ENCODE measurements around the gene SLC10A7.
"Not testable (repeated sequence)": the region's sequence is repeated elsewhere in the genome, so short reads cannot be mapped to it uniquely, and the experiment has no call there.

The SLC10A7 gene

DNA sequence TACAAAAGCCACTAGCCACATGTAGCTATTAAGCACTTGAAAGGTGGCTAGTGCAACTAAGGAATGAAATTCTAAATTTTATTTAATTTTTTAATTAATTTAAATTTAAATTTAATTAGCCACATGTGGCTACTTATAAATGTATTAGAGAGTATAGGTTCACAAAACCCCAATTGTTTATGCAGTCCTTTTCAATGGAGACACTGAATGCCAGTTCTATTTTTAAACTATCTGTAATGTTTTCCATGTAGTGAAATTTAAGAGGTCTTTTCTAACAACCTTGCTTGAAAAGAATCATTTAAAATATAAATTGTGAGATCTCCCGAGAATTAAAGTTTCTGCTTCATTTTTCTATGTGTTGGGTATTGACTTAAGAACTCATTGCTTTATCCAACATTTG is 154.4 kb downstream of the SLC10A7 start:
- no peak for DNase-seq (ENCODE audit: low read depth in 1 of 2, low spot score in 1 of 2)

DNA sequence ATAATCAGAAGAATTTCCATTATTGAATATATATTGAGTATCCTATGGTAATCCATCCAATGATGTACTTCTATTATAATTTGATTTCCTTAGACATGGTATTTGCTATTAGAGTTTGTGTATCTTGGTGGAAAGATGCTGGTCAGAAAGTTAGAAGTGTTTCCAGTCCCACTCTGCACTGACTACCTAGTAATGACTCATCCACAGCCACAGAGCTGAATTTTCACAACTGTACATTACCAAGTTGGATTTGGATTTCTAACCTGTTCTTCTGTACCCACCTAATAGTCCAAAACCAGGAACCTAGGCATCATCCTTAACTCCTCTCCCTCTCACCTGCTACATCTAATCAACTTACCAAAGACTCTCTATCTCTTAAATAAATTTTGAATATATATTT is 162.0 kb downstream of the SLC10A7 start:
- no peak for DNase-seq (ENCODE audit: low read depth in 1 of 2, low spot score in 1 of 2)

DNA sequence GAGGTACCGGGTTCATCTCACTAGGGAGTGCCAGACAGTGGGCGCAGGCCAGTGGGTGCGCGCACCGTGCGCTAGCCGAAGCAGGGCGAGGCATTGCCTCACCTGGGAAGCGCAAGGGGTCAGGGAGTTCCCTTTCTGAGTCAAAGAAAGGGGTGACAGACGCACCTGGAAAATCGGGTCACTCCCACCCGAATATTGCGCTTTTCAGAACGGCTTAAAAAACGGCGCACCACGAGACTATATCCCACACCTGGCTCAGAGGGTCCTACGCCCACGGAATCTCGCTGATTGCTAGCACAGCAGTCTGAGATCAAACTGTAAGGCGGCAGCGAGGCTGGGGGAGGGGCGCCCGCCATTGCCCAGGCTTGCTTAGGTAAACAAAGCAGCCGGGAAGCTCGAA is 171.6 kb downstream of the SLC10A7 start:
- not testable (repeated sequence) for DNase-seq (ENCODE audit: low read depth in 1 of 2, low spot score in 1 of 2)

DNA sequence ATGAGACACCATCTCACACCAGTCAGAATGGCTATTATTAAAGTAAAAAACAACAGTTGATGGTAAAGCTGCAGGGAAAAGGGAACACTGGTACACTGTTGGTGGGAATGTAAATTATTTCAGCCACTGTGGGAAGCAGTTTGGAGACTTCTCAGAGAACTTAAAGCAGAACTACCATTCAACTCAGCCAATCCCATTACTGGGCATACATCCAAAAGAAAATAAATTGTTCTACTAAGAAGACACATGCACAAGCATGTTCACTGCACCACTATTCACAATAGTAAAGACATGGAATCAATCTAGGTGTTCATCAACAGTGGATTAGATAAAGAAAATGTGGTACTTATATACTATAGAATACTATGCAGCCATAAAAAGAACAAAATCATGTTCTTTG is 172.4 kb downstream of the SLC10A7 start:
- no peak for DNase-seq (ENCODE audit: low read depth in 1 of 2, low spot score in 1 of 2)

DNA sequence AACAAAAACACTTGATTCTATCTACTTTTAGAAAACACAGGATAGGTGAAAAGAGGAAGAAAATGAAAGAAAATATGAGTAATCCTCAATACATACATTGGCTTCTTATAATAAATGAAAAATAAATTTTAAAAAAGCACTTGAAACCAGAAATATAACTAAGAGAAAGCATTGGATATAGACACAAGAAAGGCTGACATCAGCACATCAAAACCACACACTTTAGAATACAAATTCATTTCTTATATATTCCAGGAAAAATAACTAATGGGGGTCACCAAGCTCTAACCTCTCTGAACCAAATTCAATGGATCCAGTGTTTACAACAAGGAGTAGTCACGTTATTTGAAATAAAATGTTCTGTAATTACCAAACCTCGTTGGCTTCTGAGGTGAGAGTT is 173.9 kb downstream of the SLC10A7 start:
- no peak for DNase-seq (ENCODE audit: low read depth in 1 of 2, low spot score in 1 of 2)

DNA sequence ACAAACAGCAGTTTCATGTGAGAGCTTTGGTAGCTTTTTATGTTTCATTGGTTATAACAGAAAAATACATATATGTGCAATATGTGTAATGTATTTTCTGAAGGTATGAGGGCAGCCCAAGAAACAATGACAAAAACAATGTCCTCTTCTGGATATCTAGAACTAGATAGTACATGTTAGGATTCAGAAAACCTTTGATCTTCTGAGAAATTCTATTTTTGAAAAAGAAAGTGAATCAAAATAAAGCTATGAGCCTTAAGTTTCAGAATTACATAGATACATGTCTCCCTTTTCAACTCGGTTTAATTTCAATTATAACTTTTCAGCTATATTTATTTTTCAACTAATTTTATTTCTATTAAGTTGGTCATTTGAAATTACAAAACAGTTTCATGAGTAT is 175.5 kb downstream of the SLC10A7 start:
- DNase-seq (ENCODE audit: low read depth in 1 of 2, low spot score in 1 of 2), result no peak

DNA sequence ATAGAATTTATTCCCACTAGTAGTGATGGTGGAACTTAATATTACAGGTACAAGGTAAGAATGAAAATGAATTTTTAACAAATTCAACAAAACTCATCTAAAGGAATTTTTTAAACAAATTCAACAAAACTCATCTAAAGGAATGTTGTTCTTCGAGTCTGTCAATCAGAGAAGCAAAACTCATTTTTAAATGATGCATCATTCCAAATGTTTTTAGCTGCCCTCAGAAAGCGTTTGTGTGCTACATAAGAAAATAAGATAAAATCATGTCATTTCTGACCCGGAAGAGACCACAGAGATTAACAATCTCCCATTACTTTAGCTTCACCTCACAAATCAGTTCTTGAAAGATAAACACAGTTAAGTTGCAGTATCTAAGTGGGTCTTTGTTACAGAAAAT is 178.0 kb downstream of the SLC10A7 start:
- no peak for DNase-seq (ENCODE audit: low read depth in 1 of 2, low spot score in 1 of 2)

DNA sequence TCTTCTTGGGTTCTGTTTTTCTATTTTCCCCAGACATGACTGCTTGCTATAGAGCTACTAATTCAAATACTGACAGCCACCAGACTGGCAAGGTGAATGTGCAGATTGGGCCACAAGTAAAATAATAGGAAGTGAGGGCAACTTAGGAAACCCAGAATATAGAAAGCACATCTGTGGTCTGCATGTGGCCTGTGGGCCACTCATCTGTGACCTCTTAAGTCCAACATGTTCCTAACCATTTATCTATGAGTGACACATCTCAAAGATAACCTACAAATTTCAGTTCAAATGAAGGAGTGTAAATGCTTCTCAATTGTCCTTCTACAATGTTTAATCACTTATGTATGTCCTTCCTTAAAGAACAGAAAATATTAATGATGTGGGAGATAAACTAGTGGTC is 178.5 kb downstream of the SLC10A7 start:
- no peak for DNase-seq (ENCODE audit: low read depth in 1 of 2, low spot score in 1 of 2)

DNA sequence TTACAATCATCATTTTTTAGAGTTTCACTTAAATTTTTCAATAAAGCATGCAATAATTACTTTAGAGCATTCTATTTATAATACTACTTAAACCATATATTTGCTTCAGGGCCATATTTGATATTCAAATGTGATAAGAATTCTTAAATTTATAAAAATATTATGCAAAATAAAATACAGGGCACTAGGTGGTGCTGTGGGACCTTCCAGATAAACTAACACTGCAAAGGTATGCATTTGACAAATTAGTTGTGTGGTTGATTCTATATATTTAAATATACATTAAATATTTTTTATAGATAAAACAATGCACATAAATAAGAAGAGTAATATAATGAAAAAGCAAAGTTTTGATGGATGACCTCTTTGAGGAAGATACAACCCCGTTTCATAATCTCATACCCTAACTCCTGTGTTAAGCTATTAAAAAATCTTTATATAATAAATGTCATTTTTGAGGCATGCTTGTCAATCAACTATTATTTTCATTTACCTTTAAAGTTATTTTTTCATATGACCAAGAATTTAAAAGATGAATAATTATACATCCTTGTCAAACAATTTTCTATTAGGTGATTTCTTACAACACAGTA is 179.0 kb downstream of the SLC10A7 start:
- peak in 1 of 2 donors; percentile 7 for DNase-seq (ENCODE audit: low read depth in 1 of 2, low spot score in 1 of 2)

DNA sequence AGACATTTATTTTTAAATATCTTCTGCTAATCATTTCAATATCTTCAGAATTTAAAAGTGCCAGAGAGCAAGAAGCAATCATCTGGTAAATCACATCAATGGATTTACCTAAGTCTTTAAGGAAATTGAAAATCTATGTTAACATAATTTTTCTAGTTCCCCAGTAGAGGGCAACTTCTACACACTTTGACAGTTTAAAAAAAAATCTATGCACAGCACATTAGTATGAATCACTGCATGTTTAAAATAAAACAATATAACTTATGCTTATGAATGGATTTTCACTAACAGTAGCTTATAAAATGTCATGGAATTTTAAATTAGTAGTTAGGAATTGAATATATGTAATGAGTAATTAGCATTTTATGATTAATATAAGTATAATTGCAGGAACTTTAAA is 180.9 kb downstream of the SLC10A7 start:
- DNase-seq (ENCODE audit: low read depth in 1 of 2, low spot score in 1 of 2), result no peak

DNA sequence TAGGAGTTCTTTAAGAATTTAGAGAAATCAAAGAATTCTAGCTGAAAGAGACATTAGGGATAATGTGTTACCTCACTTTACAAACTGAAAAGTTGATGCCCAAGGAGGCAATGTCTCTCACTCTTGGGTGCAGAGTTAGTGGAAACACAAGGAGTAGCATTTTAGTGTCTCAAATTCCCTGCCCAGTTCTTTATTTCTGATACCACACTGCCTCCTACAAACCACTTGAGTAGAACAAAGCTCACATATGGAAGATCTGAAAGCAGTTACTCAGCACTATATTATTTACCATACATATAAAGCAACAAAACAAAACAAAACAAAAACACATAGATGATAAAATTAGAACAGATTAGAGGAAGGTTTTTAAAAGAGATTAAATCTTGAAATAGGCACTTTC is 183.2 kb downstream of the SLC10A7 start:
- DNase-seq (ENCODE audit: low read depth in 1 of 2, low spot score in 1 of 2), result no peak

DNA sequence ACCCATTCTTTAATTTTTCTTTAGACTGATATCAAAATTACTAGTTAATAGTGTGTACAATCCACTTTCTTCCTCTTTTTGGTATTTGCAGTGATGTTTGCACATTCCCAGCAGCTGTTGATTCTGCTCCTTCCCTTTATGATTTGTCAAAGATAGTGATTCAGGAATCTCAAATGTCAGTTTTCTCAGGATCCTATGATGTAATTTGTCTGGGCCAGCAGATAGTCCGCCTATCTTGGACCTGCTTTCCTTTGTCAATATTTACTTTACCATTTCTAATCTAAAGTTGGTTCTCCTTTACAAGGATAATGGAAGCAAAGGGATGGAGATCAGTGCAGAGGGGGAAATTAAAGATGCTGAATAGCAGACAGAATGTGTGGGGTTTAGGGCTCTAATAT is 185.3 kb downstream of the SLC10A7 start:
- DNase-seq (ENCODE audit: low read depth in 1 of 2, low spot score in 1 of 2), result no peak

DNA sequence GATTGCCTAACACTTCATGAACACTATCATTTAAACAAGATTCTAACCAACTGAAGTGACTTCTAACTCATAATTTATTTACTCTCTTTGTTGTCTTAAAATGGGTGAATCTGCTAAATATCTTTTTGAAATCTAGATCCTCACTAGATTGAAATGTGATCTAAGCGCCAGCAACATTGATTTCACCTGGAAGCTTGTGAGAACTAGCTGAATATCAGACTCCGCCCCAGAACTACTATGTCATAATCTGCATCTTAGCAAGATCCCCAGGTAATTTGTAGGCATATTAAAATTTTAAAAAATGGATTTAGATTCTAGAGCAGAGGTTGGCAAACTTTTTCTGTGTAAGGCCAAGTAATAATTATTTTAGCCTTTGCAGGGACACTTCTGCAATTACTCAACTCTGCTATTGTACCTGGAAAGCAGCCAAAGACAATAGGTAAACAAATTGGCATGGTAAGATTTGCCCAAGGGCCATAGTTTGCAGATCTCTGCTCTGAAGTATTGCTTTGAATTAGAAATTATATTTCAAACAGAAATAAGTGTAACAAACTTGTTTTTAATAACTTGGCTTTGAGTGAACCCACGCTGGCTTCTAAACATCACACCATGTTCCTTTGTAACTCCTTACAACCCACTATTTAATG is 185.9 kb downstream of the SLC10A7 start:
- DNase-seq (ENCODE audit: low read depth in 1 of 2, low spot score in 1 of 2), result no peak

DNA sequence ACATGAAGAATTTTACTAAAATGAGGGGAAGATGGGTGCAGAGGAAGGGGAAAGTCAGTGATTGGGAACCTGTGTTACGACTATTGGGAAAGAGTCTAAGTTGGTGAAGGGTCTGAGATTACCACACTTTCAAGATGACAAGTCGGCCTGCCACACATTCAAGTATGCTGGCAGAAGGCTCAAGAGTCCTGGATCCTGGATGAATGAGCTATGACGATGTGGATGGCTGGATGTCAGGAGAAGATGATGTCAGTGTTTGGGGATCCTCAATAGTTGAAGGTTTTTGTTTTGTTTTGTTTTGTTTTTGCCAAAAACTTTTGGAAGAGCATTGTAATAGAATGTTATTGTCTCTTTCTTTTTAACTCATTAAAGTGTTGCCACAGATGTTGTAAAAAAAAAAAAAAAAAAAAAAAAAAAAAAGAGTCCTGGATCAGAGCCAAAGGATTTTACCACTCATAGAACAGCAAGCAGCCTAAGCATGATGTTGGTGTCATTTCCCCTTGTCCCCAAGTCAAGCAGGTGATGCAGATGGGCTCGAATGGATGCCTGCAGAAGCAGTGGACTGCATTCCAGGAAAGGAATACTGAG is 186.8 kb downstream of the SLC10A7 start:
- DNase-seq (ENCODE audit: low read depth in 1 of 2, low spot score in 1 of 2), result no peak

DNA sequence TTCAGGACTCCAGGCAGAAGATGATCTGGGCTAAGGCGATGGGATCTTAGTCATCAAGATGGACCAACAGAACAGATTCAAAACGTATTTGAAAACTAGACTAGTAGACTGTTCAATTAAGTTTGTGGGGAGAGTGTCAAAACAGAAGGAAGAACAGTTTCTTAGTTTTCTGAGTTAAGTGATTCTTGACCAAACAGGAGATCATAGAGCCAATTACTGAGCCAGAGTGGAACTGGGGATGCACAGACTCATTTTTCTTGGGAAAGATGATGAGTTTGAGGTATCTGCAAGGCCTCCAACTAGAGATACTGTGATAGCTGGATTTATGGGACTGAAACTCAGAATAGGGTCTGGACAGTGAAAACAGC is 187.9 kb downstream of the SLC10A7 start:
- DNase-seq (ENCODE audit: low read depth in 1 of 2, low spot score in 1 of 2), result no peak

DNA sequence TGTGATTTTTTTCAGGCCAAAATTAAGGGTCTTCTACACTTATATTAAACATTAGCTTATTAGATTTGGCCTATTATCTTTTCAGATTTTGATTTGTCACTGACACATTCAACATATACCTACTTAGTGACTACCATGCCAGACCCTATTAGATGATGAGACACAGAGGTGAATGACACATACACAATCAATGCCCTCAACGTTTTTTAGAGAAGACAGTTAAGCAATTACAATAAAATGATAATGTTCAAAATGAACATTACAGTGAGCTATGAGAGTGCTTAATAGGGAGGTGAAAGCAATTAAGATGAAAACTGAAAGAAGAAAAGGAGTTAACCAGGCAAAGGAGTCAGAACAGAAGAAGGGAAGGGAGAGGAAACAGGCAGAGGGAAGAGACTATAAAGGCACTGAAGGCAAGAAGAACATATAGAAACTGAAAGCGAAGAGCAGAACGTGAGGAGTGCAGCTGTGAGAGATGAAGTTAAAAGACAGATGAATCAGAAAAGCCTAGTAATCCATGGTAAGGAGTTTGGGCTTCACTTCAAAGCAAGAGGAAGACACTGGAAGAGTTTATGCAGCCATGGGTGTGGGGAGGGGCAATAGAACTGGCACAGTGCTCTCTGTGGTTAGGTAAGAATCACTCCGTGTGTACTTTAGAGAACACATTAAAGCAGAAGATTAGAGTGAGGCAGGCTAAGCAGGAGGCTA is 188.4 kb downstream of the SLC10A7 start:
- DNase-seq (ENCODE audit: low read depth in 1 of 2, low spot score in 1 of 2), result peak in 1 of 2 donors; percentile 21

DNA sequence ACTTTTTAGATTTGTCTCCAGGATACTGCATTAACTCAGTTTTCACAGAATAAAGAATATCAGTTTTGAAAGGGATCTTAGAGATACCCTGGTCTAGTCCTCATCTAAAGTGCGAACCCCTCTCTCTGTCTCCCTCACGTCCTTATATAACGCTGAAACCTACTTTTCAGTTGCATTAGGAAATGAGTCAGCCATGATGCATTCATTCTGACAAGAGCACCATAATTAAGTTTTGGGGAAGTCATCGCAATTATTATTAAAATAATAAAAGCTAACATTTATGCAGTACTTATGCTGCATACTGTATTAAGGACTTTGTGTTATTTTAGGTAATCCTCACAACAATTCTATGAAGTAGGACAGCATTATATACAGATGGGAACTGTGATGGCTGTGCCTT is 191.3 kb downstream of the SLC10A7 start:
- DNase-seq (ENCODE audit: low read depth in 1 of 2, low spot score in 1 of 2), result no peak

DNA sequence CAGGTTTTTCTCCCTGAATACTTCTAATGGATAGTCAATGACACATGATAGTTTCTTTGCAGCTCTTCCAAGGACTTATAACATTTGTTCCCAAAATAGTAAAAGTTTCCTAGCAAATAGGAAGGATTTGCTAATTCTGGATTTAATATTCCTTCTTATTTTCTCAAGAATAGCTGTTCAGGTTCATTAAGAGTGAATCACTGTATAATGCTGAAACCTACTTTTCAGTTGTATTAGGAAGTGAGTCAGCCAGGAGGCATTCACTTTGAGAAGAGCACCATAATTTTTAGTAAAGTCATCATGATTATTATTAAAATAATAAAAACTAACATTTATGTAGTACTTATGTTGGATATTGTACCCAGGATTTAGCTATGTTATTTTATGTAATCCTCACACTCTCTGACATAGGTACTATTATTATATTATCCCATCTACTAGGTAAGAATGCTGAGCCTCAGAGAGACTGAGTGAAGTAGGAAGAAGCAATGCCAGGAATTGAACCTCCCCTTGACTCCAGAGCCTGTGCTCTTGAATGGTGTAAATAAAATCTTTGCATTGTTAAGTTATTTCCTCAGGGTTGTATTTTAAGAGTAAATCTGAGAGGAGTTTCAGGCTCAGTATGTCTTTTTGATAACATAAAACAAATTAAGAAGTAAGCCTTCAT is 192.6 kb downstream of the SLC10A7 start:
- no peak for DNase-seq (ENCODE audit: low read depth in 1 of 2, low spot score in 1 of 2)

DNA sequence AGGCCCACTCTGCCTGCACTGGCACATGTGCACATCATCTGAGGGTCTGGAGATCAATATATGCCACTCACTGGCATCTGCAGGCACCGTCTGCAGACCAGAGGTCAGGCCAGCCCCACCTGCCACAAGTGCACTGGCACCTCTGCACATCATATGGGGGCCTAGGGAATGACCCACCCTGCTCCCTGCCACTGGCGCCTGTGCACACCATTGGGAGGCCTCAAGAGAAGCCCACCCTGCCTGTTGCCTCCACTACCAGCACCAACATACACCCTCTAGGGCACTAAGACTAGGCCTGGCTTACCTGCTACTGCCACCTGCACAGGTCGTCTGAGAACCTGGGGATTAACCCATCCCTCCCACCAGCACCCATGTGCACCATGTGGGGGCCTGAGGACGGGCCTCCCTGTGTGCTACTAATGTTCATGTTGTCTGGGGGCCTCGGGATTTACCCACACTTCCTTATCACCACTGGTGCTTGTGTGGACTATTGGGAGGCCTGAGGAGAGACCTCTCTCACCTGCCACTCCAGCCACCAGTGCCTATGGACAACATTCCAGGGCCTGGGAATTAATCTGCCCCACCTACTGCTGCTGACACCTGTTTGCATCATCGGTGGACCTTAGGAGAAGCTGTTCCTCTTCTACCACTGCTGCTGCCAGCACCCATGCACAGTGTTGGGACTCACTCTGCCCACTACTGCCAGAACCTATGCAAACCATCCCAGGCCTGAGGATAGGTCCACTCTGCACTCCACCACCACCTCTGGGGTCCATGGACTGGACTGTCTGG is 193.7 kb downstream of the SLC10A7 start:
- DNase-seq (ENCODE audit: low read depth in 1 of 2, low spot score in 1 of 2), result no peak

DNA sequence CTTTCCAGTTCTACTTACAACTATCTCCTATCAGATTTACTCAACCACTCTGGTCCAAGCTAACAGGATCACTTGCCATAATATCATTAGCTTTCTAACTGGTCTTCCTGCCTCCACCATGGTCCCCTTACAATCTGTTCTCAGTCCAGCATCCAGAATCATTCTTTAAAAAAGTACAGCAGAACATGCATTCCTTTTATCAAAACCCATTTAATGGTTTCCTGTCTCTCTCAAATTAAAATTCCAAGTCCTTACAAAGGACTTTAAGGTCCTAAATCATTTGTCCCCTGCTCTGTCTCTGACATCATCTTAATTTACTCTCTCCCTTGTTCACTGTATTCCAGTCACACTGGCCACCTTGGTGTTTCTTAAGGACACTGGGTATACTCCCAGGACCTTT is 202.8 kb downstream of the SLC10A7 start:
- DNase-seq (ENCODE audit: low read depth in 1 of 2, low spot score in 1 of 2), result no peak

DNA sequence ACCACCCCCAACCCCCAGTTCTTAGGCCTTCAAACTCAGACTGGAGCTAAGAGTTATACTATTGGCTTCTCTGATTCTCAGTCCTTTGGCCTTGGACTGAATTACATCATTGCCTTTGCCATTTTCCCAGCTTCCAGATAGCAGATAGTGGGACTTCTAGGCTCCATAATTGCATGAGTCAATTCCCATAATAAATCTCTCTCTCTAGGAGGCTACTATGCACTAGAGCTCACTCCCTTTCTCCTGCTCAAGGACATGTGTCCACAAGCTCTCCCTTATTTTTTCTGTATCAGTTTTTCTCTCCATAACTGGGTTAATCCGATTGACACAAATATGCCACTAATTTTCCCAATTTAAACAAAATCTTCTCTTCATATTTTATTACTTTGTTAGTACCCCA is 204.0 kb downstream of the SLC10A7 start:
- DNase-seq (ENCODE audit: low read depth in 1 of 2, low spot score in 1 of 2), result no peak
